ENCODE data around the gene HIF3A. TPM values are rescaled to one million over a fixed set of nuclear protein-coding genes. Genes with fewer than 3 reads are reported as not detected.
"Not testable (repeated sequence)": the region's sequence is repeated elsewhere in the genome, so short reads cannot be mapped to it uniquely, and the experiment has no call there.

Gene HIF3A
- polyA plus RNA-seq, 1 donor, result 165 TPM

GRCh38 chr19:46372901-46373490 lies 76.2 kb downstream of the HIF3A start:
- WGBS (ENCODE audit: insufficient coverage, low lambda C conversion rate), result no CpG with 5 or more reads among the region's 11 CpGs
- H3K4me3 ChIP-seq (ENCODE audit: low read length), result no peak overlapping the region
- no peaks in the 10 kb centered on the region for H3K27me3 ChIP-seq (ENCODE audit: control insufficient read depth, insufficient read depth, low read length)
- H3K27ac ChIP-seq (ENCODE audit: low read length), result no peak overlapping the region
- no peak for DNase-seq
- H3K9me3 ChIP-seq (ENCODE audit: control insufficient read depth, low read depth, low read length), result no peaks in the 10 kb centered on the region
- peaks cover 3% of the 10 kb centered on the region for H3K4me1 ChIP-seq (ENCODE audit: control insufficient read depth, insufficient read depth, low read length)
- peaks cover 47% of the 10 kb centered on the region for H3K36me3 ChIP-seq (ENCODE audit: control insufficient read depth, insufficient read depth, low read length)

- no CpG with 5 or more reads among the region's 17 CpGs for WGBS (ENCODE audit: insufficient coverage, low lambda C conversion rate)
- H3K36me3 ChIP-seq (ENCODE audit: control insufficient read depth, insufficient read depth, low read length), result peaks cover 42% of the 10 kb centered on the region
Measured at GRCh38 chr19:46373491-46374359, 76.9 kb downstream of the HIF3A start.

GRCh38 chr19:46374536-46375475 lies 78.0 kb downstream of the HIF3A start:
- peaks cover 3% of the 10 kb centered on the region for H3K4me1 ChIP-seq (ENCODE audit: control insufficient read depth, insufficient read depth, low read length)
- H3K27me3 ChIP-seq (ENCODE audit: control insufficient read depth, insufficient read depth, low read length), result no peaks in the 10 kb centered on the region
- no peak overlapping the region for H3K4me3 ChIP-seq (ENCODE audit: low read length)
- peaks cover 46% of the 10 kb centered on the region for H3K36me3 ChIP-seq (ENCODE audit: control insufficient read depth, insufficient read depth, low read length)
- H3K27ac ChIP-seq (ENCODE audit: low read length), result no peak overlapping the region
- no peak for DNase-seq
- WGBS (ENCODE audit: insufficient coverage, low lambda C conversion rate), result no CpG with 5 or more reads among the region's 21 CpGs
- H3K9me3 ChIP-seq (ENCODE audit: control insufficient read depth, low read depth, low read length), result no peaks in the 10 kb centered on the region

More at GRCh38 chr19:46373491-46374359, 76.9 kb downstream of the HIF3A start:
- H3K27me3 ChIP-seq (ENCODE audit: control insufficient read depth, insufficient read depth, low read length), result no peaks in the 10 kb centered on the region
- H3K27ac ChIP-seq (ENCODE audit: low read length), result no peak overlapping the region
- peaks cover 3% of the 10 kb centered on the region for H3K4me1 ChIP-seq (ENCODE audit: control insufficient read depth, insufficient read depth, low read length)
- H3K9me3 ChIP-seq (ENCODE audit: control insufficient read depth, low read depth, low read length), result no peaks in the 10 kb centered on the region
- peak in 1 of 2 donors; percentile 32 for DNase-seq
- no peak overlapping the region for H3K4me3 ChIP-seq (ENCODE audit: low read length)

GRCh38 chr19:46375476-46376067 lies 78.7 kb downstream of the HIF3A start:
- not testable (repeated sequence) for H3K27ac ChIP-seq (ENCODE audit: low read length); H3K4me3 ChIP-seq (ENCODE audit: low read length); DNase-seq; H3K4me1 ChIP-seq (ENCODE audit: control insufficient read depth, insufficient read depth, low read length); H3K9me3 ChIP-seq (ENCODE audit: control insufficient read depth, low read depth, low read length); H3K27me3 ChIP-seq (ENCODE audit: control insufficient read depth, insufficient read depth, low read length)
- no CpG with 5 or more reads among the region's 22 CpGs for WGBS (ENCODE audit: insufficient coverage, low lambda C conversion rate)
- peaks cover 50% of the 10 kb centered on the region for H3K36me3 ChIP-seq (ENCODE audit: control insufficient read depth, insufficient read depth, low read length)

GRCh38 chr19:46376241-46377153 lies 79.7 kb downstream of the HIF3A start:
- no peaks in the 10 kb centered on the region for H3K27me3 ChIP-seq (ENCODE audit: control insufficient read depth, insufficient read depth, low read length)
- H3K9me3 ChIP-seq (ENCODE audit: control insufficient read depth, low read depth, low read length), result no peaks in the 10 kb centered on the region
- peaks cover 48% of the 10 kb centered on the region for H3K36me3 ChIP-seq (ENCODE audit: control insufficient read depth, insufficient read depth, low read length)
- H3K4me1 ChIP-seq (ENCODE audit: control insufficient read depth, insufficient read depth, low read length), result peaks cover 3% of the 10 kb centered on the region
- no peak for DNase-seq
- WGBS (ENCODE audit: insufficient coverage, low lambda C conversion rate), result no CpG with 5 or more reads among the region's 20 CpGs
- H3K4me3 ChIP-seq (ENCODE audit: low read length), result no peak overlapping the region
- no peak overlapping the region for H3K27ac ChIP-seq (ENCODE audit: low read length)

GRCh38 chr19:46378268-46378667 lies 81.4 kb downstream of the HIF3A start:
- Histone ChIP-seq H3K27ac (ENCODE audit: low read length) (no peak overlapping the region), H3K4me1 (ENCODE audit: control insufficient read depth, insufficient read depth, low read length) (no peaks in the 10 kb centered on the region), H3K9me3 (ENCODE audit: control insufficient read depth, low read depth, low read length) (no peaks in the 10 kb centered on the region), H3K27me3 (ENCODE audit: control insufficient read depth, insufficient read depth, low read length) (no peaks in the 10 kb centered on the region), H3K4me3 (ENCODE audit: low read length) (no peak overlapping the region), H3K36me3 (ENCODE audit: control insufficient read depth, insufficient read depth, low read length) (peaks cover 63% of the 10 kb centered on the region)
- WGBS (ENCODE audit: insufficient coverage, low lambda C conversion rate), result no CpG with 5 or more reads among the region's 2 CpGs
- DNase-seq, result no peak

- Histone ChIP-seq H3K27me3 (ENCODE audit: control insufficient read depth, insufficient read depth, low read length) (no peaks in the 10 kb centered on the region), H3K4me3 (ENCODE audit: low read length) (no peak overlapping the region), H3K4me1 (ENCODE audit: control insufficient read depth, insufficient read depth, low read length) (no peaks in the 10 kb centered on the region), H3K27ac (ENCODE audit: low read length) (no peak overlapping the region), H3K36me3 (ENCODE audit: control insufficient read depth, insufficient read depth, low read length) (peaks cover 73% of the 10 kb centered on the region), H3K9me3 (ENCODE audit: control insufficient read depth, low read depth, low read length) (no peaks in the 10 kb centered on the region)
- WGBS (ENCODE audit: insufficient coverage, low lambda C conversion rate), result 100% methylated on average over 2 of the region's 2 CpGs
- DNase-seq, result no peak
Measured at GRCh38 chr19:46380690-46381089, 83.8 kb downstream of the HIF3A start.

GRCh38 chr19:46381346-46381745 lies 84.5 kb downstream of the HIF3A start:
- DNase-seq, result no peak
- no peak overlapping the region for H3K4me3 ChIP-seq (ENCODE audit: low read length)
- H3K27me3 ChIP-seq (ENCODE audit: control insufficient read depth, insufficient read depth, low read length), result no peaks in the 10 kb centered on the region
- H3K9me3 ChIP-seq (ENCODE audit: control insufficient read depth, low read depth, low read length), result no peaks in the 10 kb centered on the region
- no peak overlapping the region for H3K27ac ChIP-seq (ENCODE audit: low read length)
- no CpG with 5 or more reads among the region's 2 CpGs for WGBS (ENCODE audit: insufficient coverage, low lambda C conversion rate)
- H3K4me1 ChIP-seq (ENCODE audit: control insufficient read depth, insufficient read depth, low read length), result no peaks in the 10 kb centered on the region
- peaks cover 71% of the 10 kb centered on the region for H3K36me3 ChIP-seq (ENCODE audit: control insufficient read depth, insufficient read depth, low read length)

- DNase-seq, result no peak
- no CpG with 5 or more reads among the region's 15 CpGs for WGBS (ENCODE audit: insufficient coverage, low lambda C conversion rate)
- Histone ChIP-seq H3K27me3 (ENCODE audit: control insufficient read depth, insufficient read depth, low read length) (no peaks in the 10 kb centered on the region), H3K4me3 (ENCODE audit: low read length) (no peak overlapping the region), H3K9me3 (ENCODE audit: control insufficient read depth, low read depth, low read length) (no peaks in the 10 kb centered on the region), H3K27ac (ENCODE audit: low read length) (no peak overlapping the region), H3K36me3 (ENCODE audit: control insufficient read depth, insufficient read depth, low read length) (peaks cover 71% of the 10 kb centered on the region), H3K4me1 (ENCODE audit: control insufficient read depth, insufficient read depth, low read length) (no peaks in the 10 kb centered on the region)
Measured at GRCh38 chr19:46381756-46382345, 85.0 kb downstream of the HIF3A start.

All from large intestine (tissue), 3 donors.